ENCODE measurements around the gene MICAL3.

MICAL3 gene

GRCh38 chr22:17873116-17873515 lies 151.2 kb downstream of the MICAL3 start:
- H3K27ac ChIP-seq = no peak overlapping the region

DNA sequence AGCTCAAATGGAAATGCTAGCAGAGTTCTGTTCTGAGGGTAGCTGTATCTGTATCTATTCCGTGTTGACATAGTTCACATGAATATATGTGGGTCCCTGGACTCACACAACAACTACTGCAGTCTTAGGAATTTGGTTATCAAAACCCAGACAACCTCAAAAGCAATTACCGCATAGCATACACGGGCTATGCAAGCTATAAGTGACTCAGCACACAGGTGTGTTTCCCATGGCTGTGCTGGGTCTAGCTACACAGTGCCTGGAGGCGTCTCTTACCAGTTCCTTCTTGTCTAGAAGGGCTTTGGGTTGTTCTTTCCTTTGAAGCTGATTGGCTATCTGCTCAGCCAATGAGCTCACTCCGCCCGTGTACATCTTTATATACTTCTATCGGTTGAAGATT lies 151.9 kb downstream of the MICAL3 start:
- Histone ChIP-seq H3K4me1 (no peaks in the 10 kb centered on the region), H3K27me3 (ENCODE audit: control insufficient read depth, insufficient read depth, low read length) (no peaks in the 10 kb centered on the region), H3K4me3 (ENCODE audit: low read depth, low read length) (no peak overlapping the region), H3K9me3 (ENCODE audit: control insufficient read depth, low read length) (no peaks in the 10 kb centered on the region), H3K4me2 (ENCODE audit: low read length) (no peak overlapping the region), H3K27ac (no peak overlapping the region), H3K36me3 (ENCODE audit: control insufficient read depth, insufficient read depth, low read length) (no peaks in the 10 kb centered on the region), H3K9ac (no peak overlapping the region), H2AFZ (no peak overlapping the region), H3K79me2 (no peaks in the 10 kb centered on the region)
- TF ChIP-seq CTCF (IDR thresholded peaks at IDR 0.05) = no peak

More at GRCh38 chr22:17873116-17873515, 151.2 kb downstream of the MICAL3 start:
- no peaks in the 10 kb centered on the region for H3K27me3 ChIP-seq (ENCODE audit: control insufficient read depth, insufficient read depth, low read length)
- H3K4me1 ChIP-seq = no peaks in the 10 kb centered on the region
- H3K4me2 ChIP-seq (ENCODE audit: low read length) = no peak overlapping the region
- no peak for TF ChIP-seq CTCF (IDR thresholded peaks at IDR 0.05)
- no peak overlapping the region for H3K9ac ChIP-seq
- no peaks in the 10 kb centered on the region for H3K36me3 ChIP-seq (ENCODE audit: control insufficient read depth, insufficient read depth, low read length)
- H3K79me2 ChIP-seq = no peaks in the 10 kb centered on the region
- no peaks in the 10 kb centered on the region for H3K9me3 ChIP-seq (ENCODE audit: control insufficient read depth, low read length)
- H2AFZ ChIP-seq = no peak overlapping the region
- no peak overlapping the region for H3K4me3 ChIP-seq (ENCODE audit: low read depth, low read length)

GRCh38 chr22:17871726-17872458 lies 152.5 kb downstream of the MICAL3 start:
- Histone ChIP-seq H3K79me2 (no peaks in the 10 kb centered on the region), H3K4me3 (ENCODE audit: low read depth, low read length) (no peak overlapping the region), H3K9me3 (ENCODE audit: control insufficient read depth, low read length) (no peaks in the 10 kb centered on the region), H3K9ac (no peak overlapping the region), H3K4me1 (no peaks in the 10 kb centered on the region), H3K4me2 (ENCODE audit: low read length) (no peak overlapping the region), H3K27ac (no peak overlapping the region), H3K27me3 (ENCODE audit: control insufficient read depth, insufficient read depth, low read length) (no peaks in the 10 kb centered on the region), H3K36me3 (ENCODE audit: control insufficient read depth, insufficient read depth, low read length) (no peaks in the 10 kb centered on the region), H2AFZ (no peak overlapping the region)
- TF ChIP-seq CTCF (IDR thresholded peaks at IDR 0.05) = no peak

GRCh38 chr22:17870407-17870806 lies 154.0 kb downstream of the MICAL3 start:
- no peak overlapping the region for H3K9ac ChIP-seq
- H3K36me3 ChIP-seq (ENCODE audit: control insufficient read depth, insufficient read depth, low read length) = no peaks in the 10 kb centered on the region
- no peaks in the 10 kb centered on the region for H3K9me3 ChIP-seq (ENCODE audit: control insufficient read depth, low read length)
- H3K4me1 ChIP-seq = no peaks in the 10 kb centered on the region
- H3K27ac ChIP-seq = no peak overlapping the region
- H3K27me3 ChIP-seq (ENCODE audit: control insufficient read depth, insufficient read depth, low read length) = no peaks in the 10 kb centered on the region
- no peak overlapping the region for H3K4me3 ChIP-seq (ENCODE audit: low read depth, low read length)
- no peak for TF ChIP-seq CTCF (IDR thresholded peaks at IDR 0.05)
- H3K4me2 ChIP-seq (ENCODE audit: low read length) = no peak overlapping the region
- H2AFZ ChIP-seq = no peak overlapping the region
- no peaks in the 10 kb centered on the region for H3K79me2 ChIP-seq
